HG02943 (cell line): ENCODE results near the gene CPED1.

Experiments used
- ATAC-seq: cut with Tn5 transposase; IDR thresholded peaks from one replicate; pipeline ENCODE4 v1.9.1; 2021; ENCODE audit warnings: mild to moderate bottlenecking, low read depth, moderate library complexity; ENCODE audit not compliant: unreplicated experiment

Gene CPED1

DNA sequence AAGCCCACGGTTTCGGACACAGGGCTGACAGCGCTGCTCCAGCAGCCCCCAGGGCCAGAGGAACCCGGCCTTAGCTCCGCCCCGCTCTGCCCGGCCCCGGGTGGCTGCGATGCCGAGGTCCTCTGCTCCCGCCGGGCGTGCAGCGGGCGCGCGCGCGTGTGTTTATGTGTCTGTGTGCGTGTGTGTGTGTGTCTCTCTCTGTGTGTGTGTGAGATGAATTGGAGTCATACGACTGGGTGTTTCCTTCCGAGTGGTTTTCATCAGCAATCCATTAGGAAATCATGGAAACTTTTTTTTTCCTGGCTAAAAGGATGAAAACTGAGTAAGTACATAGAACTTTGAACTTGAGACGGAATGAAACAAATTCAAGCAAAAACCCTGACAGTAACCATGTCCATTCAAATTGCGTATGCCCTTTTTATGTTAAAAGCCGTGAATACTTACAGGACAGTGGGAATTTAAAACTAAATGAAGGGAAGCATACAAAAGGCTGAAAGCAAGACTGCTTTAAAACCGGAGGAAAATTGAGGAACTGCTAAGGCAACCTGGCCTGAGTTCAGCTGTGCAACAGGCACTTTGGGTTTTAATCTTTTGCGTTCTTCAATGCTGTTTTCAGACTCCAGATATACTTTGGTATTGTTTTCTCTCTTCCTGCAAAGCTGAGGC lies at the start of gene CPED1:
TSS of gene CPED1 (plus strand) at position 121 of the 666 bp plus-strand sequence. CDS start 911 bp downstream, outside the sequence.
- peak; percentile 53 for ATAC-seq

DNA sequence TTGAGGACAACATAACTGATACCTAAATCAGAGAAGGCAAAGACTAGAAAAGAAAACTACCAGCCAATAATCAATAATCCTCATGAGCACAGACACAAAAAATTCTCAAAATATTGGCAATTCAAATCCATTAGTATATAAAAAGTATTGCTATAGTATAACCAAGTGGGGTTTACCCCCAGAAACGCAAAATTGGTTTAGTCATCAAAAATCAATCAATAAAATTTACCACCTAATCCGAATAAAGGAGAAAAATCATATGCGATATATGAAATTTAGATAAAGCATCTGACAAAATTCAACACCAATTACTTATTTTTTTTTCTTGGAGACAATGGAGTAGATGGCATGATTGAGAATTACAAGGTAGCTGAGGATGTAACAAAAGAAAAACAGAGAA lies 49.2 kb upstream of the CPED1 start:
- ATAC-seq: no peak

- no peak for ATAC-seq
Measured at GRCh38 chr7:120941064-120941463, 47.4 kb upstream of the CPED1 start.

GRCh38 chr7:120941856-120942255 lies 46.7 kb upstream of the CPED1 start:
- ATAC-seq: no peak

DNA sequence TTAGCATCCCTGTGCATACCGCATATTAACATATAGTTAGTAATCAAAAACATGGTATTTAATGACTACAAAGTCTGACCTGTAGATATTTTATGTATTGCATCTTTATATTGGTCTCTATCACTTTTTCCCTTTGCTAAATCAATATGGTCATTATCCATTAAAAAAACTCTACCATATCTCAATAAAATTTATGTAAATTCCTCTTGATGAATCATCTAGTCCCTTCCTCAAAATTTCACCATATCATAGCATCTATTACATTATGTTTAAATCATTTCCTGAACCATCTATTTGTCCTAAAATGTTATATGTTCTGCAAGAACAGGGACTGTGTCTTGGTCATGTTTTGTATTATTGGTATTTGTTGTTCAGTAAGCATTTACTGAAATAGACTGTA lies 45.6 kb upstream of the CPED1 start:
- no peak for ATAC-seq

- ATAC-seq: no peak
Measured at GRCh38 chr7:120944826-120945562, 43.5 kb upstream of the CPED1 start.

DNA sequence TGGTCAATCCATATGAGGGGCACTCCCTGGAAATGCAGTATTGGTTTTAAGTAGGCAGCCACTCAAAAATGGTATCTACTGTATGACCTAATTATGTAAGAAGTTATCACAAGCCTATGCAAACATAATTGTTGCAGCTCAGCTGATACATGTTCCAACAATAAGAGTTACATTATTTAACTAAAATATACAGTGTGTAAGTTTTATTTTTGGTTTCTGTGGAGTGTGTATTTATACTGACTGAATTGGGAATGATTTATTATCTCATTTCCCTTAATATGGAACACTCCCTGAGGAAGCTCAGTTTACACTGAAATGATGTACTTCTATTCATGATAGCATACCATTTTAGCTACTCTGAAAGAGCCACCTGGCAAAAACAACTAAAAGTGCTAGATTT lies 40.5 kb upstream of the CPED1 start:
- no peak for ATAC-seq

DNA sequence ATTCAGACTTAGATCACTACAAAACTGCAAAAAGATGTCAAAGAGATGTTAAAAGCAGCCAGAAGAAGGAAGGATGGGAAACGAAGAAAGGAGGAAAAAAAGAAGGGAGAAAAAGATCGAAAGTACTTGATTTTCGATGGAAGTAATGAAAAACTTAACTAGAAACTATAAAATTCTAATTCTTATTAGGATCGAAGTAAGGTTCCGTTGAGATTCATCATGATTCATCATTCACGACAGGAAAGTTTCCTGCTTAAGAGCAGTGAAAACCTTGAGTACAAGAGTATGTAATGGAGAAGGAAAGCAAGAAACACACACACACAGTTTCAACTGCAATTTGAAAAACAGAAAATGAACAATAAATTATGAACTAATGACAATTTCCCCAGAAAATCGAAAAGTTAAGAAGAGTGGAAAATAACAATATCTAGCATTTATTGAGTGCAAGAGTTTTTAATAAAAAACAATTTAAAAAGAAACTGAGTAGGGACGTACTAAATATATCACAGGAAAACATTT lies 39.1 kb upstream of the CPED1 start:
- ATAC-seq: no peak

GRCh38 chr7:120949998-120950538 lies 38.4 kb upstream of the CPED1 start:
- ATAC-seq: no peak

DNA sequence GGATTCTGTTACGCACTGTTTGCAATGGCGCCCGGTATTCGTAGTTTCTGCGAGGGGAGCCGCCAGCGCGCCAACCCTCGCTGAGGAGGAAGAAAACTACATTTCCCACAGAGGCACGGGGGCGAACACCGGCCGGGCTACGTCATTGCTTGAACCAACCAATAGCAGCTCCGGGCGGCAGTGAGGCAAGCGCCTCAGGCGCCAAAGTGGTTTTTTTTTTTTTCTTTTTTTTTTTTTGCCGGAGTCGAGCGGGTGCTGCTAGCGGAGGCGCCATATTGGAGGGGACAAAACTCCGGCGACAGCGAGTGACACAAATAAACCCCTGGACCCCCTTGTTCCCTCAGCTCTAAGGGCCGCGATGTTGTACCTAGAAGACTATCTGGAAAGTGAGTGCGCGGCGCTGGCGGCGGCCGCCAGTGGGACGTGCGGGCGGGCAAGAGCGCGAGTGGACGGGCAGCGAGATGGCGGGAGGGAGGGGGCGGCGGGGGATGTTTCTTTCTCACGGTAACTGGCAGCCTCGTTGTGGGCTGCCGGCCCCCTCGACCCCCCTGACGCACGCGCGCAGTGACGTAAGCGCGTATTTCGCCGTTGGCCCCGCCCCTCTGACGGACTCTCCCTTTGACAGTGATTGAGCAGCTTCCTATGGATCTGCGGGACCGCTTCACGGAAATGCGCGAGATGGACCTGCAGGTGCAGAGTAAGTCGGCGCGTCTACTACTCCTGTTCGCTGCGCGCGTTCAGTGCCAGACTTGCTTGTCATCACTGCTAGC lies 37.8 kb upstream of the CPED1 start, which contains the start of gene ING3:
TSS of gene ING3 (plus strand) at position 239 of the 770 bp plus-strand sequence. CDS start at position 359, 120 bp downstream.
- ATAC-seq: peak; percentile 96

DNA sequence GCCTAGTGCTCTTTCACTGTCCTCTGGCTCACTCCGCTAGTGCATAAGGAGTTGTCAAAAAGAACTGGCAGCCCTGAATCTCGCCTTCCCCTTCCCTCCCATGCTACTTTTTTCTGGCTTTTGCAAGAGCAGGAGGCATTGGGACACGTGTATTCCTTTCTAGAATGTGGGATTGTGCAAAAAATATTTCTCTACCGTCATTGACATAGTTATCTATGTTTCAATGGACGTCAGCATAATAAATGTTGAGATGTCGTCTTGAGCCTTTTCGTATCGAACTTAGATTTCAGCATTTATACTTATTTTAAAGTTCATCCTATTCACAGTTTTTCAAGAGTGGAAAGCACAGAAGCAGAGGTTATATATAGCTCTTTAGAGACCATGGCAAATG lies 37.2 kb upstream of the CPED1 start:
- ATAC-seq: no peak

DNA sequence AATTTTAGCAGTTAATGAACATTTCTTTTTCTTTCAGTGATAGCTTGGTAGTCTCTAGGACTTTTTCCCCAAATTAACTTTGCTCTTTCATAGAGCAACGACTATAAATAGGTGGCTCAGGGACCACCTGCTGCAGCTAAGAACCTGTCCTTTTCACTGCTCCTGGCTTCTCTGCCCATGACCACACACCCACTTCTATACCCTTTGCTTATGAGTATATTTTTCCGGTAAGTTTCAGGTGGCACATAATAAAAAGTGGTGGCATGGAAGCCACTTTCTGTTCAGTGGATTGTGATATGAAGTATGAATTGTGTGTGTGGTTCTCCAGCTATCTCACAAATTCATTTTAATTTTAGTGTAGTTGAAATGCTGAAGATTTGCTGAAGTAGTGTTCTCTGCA lies 36.7 kb upstream of the CPED1 start:
- ATAC-seq: no peak

DNA sequence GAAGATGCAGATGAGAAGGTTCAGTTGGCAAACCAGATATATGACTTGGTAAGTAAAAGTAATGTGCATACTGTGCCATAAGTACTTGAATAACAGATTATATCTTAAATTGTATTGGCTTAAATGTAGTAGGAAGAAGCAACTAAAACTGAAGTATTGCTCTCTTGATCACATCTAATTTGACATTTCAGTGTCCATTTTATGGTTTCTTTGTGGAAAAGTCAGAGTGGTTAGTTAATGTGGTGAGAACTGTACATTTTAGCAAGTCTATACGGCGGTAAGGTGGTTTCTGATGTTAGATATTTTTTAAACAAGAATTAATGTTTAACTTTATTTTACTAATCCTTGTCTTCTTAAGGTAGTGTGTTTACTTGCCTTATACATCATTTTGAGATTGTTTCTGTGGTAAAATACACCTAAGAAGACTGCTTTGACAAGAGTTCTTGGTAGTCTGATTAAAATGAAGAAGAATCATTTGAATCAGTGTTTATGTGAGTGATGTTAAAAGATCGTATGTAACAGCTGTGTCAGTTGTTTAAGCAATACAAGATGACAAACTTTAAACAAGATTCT lies 32.8 kb upstream of the CPED1 start:
- ATAC-seq: peak; percentile 35

DNA sequence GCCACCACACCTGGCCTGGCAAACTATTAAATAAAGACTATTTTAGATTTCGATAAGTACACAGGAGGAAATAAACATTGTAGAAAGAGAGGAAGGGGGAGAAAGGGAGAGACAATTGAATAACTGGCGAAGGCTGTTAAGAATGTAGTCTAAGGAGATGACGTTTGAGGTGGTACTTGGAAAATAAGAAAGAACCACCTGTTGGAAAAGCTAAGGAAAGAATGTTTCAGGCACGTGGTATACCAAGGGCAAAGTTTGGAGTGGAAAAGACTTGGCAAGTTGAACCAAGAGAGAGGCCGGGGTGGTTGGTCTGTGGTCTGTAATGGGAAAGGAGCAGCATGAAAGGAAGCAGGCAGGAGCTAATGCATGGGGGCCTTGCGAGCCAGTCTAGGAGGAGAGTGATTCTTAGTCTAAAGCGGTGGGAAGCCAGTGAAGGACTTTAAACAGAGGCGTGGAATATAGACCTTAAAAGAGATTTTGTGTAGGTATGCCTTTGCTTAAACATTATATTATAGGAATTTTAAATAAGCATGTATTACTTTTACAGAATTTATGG lies 28.5 kb upstream of the CPED1 start:
- no peak for ATAC-seq

- no peak for ATAC-seq
Measured at GRCh38 chr7:120960714-120961113, 27.8 kb upstream of the CPED1 start.

GRCh38 chr7:120961638-120962173 lies 26.8 kb upstream of the CPED1 start:
- no peak for ATAC-seq

DNA sequence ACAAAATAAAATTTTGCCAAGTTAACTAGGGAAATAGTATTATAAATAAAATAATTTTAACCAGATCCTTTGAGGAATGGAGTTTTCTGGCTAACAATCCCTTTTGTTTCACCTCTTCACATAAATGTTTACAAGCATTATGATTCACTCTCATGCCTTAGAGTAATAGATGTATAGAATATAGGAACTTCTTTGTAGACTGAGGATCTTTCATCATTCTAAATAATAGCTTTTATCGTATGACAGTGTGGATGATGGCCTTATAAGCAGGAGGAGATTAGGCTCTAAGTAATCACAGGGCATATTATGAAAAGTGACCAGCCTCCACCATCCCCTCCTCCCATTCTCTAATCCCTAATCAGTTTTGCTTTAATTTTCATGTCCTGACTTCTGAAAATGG lies 24.4 kb upstream of the CPED1 start:
- no peak for ATAC-seq

DNA sequence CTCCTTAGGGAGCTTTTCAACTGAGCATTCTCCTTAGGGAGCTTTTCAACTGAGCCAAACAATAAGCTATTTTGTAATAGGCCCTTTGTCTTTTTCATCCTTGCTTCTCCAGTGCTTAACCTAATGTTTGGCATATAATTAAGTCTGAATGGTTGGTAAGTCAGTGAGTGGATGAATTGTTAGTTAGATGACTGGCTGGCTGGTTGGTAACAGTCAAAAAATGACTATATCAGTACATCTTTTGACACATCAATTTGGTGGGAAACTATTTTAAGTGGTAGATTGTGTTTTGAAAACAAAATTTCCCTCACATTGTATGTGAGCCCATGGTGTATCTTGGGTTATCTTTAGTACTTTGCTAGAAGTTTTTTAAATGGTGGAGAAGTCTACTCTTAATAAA lies 21.6 kb upstream of the CPED1 start:
- ATAC-seq: no peak

GRCh38 chr7:120973849-120974248 lies 14.7 kb upstream of the CPED1 start:
- no peak for ATAC-seq
